ENCODE measurements around the gene TRIM41.

GRCh38 chr5:181189363-181189961 is 33.6 kb upstream of the TRIM41 start:
- TF ChIP-seq CTCF (IDR thresholded peaks at IDR 0.05; ENCODE audit: poor library complexity) (no peak), EZH2 (IDR thresholded peaks at IDR 0.05; ENCODE audit: borderline replicate concordance) (no peak), EZH2phosphoT487 (IDR thresholded peaks at IDR 0.05; ENCODE audit: low read depth, severe bottlenecking, unreplicated experiment) (no peak)
